ENCODE measurements around the gene GNG14.
"Not testable (repeated sequence)": the region's sequence is repeated elsewhere in the genome, so short reads cannot be mapped to it uniquely, and the experiment has no call there.

GNG14 gene

GRCh38 chr19:12687496-12688196 lies at the start of gene GNG14:
GNG14 (plus strand) TSS chr19:12687998; CDS start chr19:12688049, 51 bp downstream.
- ChIA-PET CTCF (no interaction called here), POLR2A (no interaction called here)
- DNase-seq (ENCODE audit: extremely low spot score), result no peak

DNA sequence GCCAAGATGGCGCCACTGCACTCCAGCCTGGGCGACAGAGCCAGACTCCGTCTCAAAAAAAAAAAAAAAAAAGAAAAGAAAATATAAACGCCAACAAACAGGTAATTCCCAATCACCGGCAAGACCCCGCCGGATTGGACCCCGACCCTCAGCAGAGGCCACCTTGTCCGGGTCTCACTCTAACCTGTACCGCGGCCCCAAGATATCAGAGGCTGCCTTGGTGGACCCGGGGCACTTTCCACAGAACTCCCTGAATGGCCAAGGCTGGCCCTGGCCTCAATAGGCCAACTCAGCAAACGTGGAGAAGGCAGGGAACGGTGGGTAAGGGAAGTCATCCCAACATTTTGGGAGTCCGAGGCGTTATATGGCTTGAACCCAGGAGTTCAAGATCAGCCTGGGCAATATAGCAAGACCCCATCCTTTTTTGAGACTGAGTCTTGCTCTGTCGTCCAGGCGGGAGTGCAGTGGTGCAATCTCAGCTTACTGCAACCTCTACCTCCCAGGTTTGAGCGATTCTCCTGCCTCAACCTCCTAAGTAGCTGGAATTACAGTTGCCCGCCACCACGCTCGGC lies 49.1 kb upstream of the GNG14 start:
- TF ChIP-seq L3MBTL2 (conservative IDR thresholded peaks at IDR 0.05), result no peak
- TF ChIP-seq CTBP1 (IDR thresholded peaks at IDR 0.05; ENCODE audit: borderline replicate concordance), result no peak
- TF ChIP-seq, protein P1, sequence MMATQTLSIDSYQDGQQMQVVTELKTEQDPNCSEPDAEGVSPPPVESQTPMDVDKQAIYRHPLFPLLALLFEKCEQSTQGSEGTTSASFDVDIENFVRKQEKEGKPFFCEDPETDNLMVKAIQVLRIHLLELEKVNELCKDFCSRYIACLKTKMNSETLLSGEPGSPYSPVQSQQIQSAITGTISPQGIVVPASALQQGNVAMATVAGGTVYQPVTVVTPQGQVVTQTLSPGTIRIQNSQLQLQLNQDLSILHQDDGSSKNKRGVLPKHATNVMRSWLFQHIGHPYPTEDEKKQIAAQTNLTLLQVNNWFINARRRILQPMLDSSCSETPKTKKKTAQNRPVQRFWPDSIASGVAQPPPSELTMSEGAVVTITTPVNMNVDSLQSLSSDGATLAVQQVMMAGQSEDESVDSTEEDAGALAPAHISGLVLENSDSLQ (IDR thresholded peaks at IDR 0.05), result no peak
- no peak for TF ChIP-seq FOXA1 (IDR thresholded peaks at IDR 0.05)
- TF ChIP-seq FOXM1 (IDR thresholded peaks at IDR 0.05; ENCODE audit: borderline replicate concordance), result no peak
- TF ChIP-seq HDGF (IDR thresholded peaks at IDR 0.05; ENCODE audit: borderline replicate concordance), result no peak
- TF ChIP-seq TARDBP (IDR thresholded peaks at IDR 0.05), result no peak
- TF ChIP-seq BHLHE40 (IDR thresholded peaks at IDR 0.05; ENCODE audit: borderline replicate concordance), result no peak
- no peak for TF ChIP-seq NFRKB (IDR thresholded peaks at IDR 0.05)
- ChIA-PET POLR2A (no interaction called here), CTCF (no interaction called here)
- no peak for DNase-seq (ENCODE audit: extremely low spot score)

More at GRCh38 chr19:12687496-12688196, at the start of gene GNG14:
- TF ChIP-seq CTBP1 (IDR thresholded peaks at IDR 0.05; ENCODE audit: borderline replicate concordance) (no peak), FOXA1 (IDR thresholded peaks at IDR 0.05) (no peak), ZNF384 (IDR thresholded peaks at IDR 0.05) (no peak), TARDBP (IDR thresholded peaks at IDR 0.05) (no peak), SP1 (IDR thresholded peaks at IDR 0.05) (no peak), ELF4 (IDR thresholded peaks at IDR 0.05) (no peak), FOXK2 (IDR thresholded peaks at IDR 0.05) (no peak)
- TF ChIP-seq, protein P1 (IDR thresholded peaks at IDR 0.05), result no peak

DNA sequence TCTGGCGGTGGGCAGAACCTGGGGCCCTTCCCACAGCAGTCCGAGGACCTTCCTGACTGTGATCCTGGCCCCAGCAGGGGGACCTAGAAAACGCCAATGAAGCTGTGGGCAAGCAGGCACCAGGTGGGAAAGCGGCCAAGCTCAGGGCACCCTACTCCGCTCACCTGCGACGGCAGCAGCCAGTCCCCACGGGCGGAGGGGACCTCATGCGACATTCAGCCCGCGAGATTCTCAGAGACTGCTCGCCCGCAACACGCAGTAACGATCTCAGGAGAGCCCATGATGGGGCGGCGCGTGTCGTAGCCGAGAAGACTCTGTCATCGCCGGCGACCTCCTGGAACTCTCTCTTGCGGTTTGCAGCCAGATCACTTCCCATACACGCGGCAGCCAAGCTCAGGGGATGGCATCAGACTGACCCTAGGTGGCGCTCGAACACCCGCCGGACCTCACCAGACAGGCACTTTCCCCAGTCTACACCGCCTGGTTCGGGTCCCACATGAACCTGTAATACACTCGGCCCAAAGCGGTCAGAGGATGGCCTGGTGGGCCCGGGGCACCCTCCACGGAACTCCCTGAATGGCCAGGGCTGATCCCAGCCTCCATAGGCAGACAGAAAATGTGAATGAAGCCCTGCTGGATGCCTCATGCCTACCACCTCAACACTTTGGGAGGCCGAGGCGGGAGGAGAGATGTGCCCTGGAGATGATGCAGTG lies 47.7 kb upstream of the GNG14 start:
- no peak for TF ChIP-seq FOXK2 (IDR thresholded peaks at IDR 0.05)
- TF ChIP-seq L3MBTL2 (conservative IDR thresholded peaks at IDR 0.05), result no peak
- no peak for TF ChIP-seq ZNF384 (IDR thresholded peaks at IDR 0.05)
- TF ChIP-seq FOXM1 (IDR thresholded peaks at IDR 0.05; ENCODE audit: borderline replicate concordance), result no peak
- no peak for TF ChIP-seq TARDBP (IDR thresholded peaks at IDR 0.05)
- TF ChIP-seq ARNT (IDR thresholded peaks at IDR 0.05), result no peak
- no peak for TF ChIP-seq HDGF (IDR thresholded peaks at IDR 0.05; ENCODE audit: borderline replicate concordance)
- no peak for TF ChIP-seq BHLHE40 (IDR thresholded peaks at IDR 0.05; ENCODE audit: borderline replicate concordance)
- TF ChIP-seq, protein P1 (IDR thresholded peaks at IDR 0.05), result no peak
- TF ChIP-seq FOXA1 (IDR thresholded peaks at IDR 0.05), result no peak
- CTCF ChIA-PET, result interaction anchor here (0.6 kb wide), 1 partner anchor 120 kb away, joined by 6 read pairs; no protein-coding TSS in a partner anchor
- POLR2A ChIA-PET, result no interaction called here
- DNase-seq (ENCODE audit: extremely low spot score), result peak; percentile 75

DNA sequence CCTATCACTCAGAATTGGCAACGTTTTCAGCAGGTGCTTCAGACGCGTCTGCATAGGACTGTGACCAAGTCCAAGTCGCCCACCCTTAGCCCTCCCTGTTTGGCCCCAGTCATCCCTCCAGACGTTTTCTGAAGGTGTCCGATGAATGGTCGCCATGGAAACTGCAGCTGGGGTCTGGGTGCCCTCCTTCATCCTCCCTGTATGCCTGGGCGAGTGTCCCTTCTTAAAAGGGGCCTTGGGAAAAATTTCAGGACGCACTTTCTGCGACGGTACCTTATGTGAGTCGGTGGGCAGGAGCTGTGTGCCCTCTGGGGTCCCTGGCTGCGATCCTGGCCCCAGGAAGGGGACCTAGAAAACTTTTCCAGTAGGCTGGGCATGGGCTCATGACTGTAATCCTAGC lies 46.3 kb upstream of the GNG14 start:
- POLR2A ChIA-PET, result no interaction called here
- TF ChIP-seq NFRKB (IDR thresholded peaks at IDR 0.05) (no peak), SUZ12 (IDR thresholded peaks at IDR 0.05) (no peak), TARDBP (IDR thresholded peaks at IDR 0.05) (no peak), FOXM1 (IDR thresholded peaks at IDR 0.05; ENCODE audit: borderline replicate concordance) (no peak), SP1 (IDR thresholded peaks at IDR 0.05) (no peak), L3MBTL2 (conservative IDR thresholded peaks at IDR 0.05) (no peak), ARNT (IDR thresholded peaks at IDR 0.05) (no peak), FOXA1 (IDR thresholded peaks at IDR 0.05) (no peak)
- CTCF ChIA-PET, result no interaction called here
- DNase-seq (ENCODE audit: extremely low spot score), result no peak

- no peak for TF ChIP-seq LEF1 (IDR thresholded peaks at IDR 0.05; ENCODE audit: borderline replicate concordance)
- no peak for TF ChIP-seq L3MBTL2 (conservative IDR thresholded peaks at IDR 0.05)
- TF ChIP-seq FOXA1 (IDR thresholded peaks at IDR 0.05), result no peak
- no peak for TF ChIP-seq TARDBP (IDR thresholded peaks at IDR 0.05)
- no peak for TF ChIP-seq ZNF384 (IDR thresholded peaks at IDR 0.05)
- no peak for TF ChIP-seq FOXK2 (IDR thresholded peaks at IDR 0.05)
- no peak for TF ChIP-seq ELF4 (IDR thresholded peaks at IDR 0.05)
- no peak for TF ChIP-seq CTBP1 (IDR thresholded peaks at IDR 0.05; ENCODE audit: borderline replicate concordance)
- TF ChIP-seq HDGF (IDR thresholded peaks at IDR 0.05; ENCODE audit: borderline replicate concordance), result no peak
- no peak for TF ChIP-seq SUZ12 (IDR thresholded peaks at IDR 0.05)
- TF ChIP-seq FOXM1 (IDR thresholded peaks at IDR 0.05; ENCODE audit: borderline replicate concordance), result no peak
- no peak for TF ChIP-seq NFRKB (IDR thresholded peaks at IDR 0.05)
- DNase-seq (ENCODE audit: extremely low spot score), result no peak
- ChIA-PET POLR2A (no interaction called here), CTCF (no interaction called here)
Observed at GRCh38 chr19:12642506-12642905, 45.3 kb upstream of the GNG14 start.

DNA sequence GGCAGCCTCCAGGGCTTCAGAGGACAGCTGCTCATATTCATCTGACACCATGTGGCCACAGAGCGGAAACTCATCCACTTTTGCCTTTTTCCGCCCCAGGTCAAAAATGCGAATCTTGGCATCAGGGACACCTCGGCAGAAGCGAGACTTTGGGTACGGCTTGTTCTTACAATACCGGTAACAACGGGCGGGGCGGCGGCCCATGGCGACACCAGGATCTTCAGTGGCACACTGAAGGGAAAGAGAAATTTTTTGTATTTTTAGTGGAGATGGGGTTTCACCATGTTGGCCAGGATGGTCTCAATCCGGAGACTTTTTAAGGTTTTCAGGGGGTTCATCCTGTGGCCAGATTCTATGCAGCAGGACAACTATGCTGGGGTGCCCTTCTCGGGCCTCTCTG lies 44.1 kb upstream of the GNG14 start:
- DNase-seq (ENCODE audit: extremely low spot score); CTCF ChIA-PET; POLR2A ChIA-PET: not testable (repeated sequence)

Measured in HEK293T (cell line).